ENCODE measurements around the gene UNC13D.
"Not testable (repeated sequence)": the region's sequence is repeated elsewhere in the genome, so short reads cannot be mapped to it uniquely, and the experiment has no call there.

The UNC13D gene

DNA sequence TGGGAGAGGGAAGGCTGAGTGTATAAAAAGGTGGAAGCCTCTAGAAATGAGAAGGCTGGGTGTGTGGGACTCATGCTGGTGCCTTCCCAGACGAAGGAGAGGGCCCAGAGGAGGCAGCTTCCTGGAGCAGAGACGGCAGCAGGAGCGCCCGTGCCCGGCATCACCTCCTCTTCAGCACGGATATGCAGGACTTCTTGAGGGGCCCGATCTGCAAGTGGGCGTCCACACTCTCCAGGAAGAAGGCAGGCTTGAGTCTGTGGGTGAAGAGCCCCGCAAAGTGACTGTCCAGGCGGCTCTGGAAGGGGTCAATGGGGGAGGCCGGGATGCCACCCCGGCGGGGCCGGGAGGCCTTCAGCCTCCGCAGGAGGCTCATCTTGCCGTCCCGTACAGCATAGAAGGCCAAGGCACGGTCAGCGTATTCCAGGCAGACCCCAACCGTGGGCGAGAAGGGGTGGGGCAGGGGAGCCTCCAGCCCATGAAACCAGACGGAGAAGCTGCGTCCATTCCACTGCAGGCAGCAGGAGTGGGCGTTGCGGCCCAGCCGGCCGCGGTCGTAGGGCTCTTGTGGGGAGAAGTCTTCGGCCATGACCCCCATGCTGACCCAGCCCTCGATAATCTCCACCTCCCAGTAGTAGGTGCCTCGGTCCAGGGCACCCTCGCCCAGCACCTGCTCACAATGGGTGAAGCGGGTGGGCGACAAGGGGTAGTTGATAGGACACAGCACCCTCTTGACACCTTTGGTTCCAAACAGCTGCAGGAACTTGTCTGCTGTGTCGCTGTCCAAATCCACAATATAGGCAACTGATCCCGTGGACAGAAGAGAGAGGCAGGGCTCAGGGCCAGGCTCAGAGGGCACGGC is 30.3 kb upstream of the UNC13D start:
- DNase-seq, result no peak

GRCh38 chr17:75873587-75874322 is 29.6 kb upstream of the UNC13D start:
- no peak for DNase-seq

DNA sequence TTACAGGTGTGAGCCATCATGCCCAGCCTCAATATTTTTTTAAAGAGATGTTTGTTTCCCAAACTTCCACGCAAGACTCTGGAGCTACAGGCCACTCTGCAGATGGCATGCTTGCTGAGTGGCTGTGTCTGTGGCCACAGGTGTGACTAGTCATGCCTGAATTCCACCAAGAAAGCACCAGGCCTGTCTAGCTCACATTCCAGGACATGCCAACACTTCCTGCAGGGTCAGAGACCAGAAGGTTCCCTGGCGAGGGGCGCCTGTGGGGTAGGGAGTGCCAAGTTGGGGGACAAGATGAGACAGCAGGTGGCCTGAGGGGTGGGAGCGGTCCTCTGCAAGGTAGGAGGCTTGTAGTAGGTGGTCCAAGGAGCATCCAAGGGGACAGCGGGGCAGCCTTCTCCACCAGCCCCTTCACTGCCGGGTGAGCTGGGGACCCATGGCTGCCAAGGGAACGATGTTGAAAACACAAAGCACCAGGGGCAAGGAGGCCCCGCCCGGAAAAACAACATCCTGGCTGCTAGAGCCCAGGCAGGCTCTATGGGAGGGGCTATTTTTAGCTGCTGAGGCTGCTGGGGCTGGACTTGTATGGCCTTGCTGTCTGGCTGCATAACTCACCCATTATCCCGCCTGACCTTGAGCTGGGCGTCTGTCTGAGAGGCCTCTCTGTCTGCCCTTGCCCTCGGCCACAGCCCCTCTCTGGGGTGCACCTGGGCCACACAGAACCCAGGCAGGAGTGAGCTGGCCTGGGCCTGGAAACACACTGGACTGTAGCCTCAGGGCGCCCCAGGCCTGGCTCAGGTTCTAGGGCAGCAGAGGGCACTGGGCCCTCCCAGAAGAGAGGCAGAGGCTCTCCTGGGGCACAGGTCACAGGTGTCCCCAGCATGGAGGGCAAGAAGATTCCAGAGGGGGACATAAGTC is 28.5 kb upstream of the UNC13D start:
- peak; percentile 49 for DNase-seq

DNA sequence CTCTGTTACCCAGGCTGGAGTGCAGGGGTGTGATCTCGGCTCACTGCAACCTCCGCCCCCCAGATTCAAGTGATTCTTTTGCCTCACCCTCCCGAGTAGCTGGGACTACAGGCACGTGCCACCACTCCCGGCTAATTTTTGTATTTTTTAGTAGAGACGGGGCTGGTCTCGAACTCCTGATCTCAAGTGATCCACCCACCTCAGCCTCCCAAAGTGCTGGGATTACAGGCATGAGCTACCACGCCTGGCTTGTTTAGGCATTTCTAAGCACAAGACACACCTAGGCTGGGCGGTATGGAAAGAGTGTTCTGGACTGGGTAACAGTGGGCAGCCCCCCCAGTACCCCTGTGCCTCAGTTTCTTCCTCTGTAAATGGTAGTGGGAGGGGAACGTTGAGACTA is 26.0 kb upstream of the UNC13D start:
- DNase-seq, result not testable (repeated sequence)

DNA sequence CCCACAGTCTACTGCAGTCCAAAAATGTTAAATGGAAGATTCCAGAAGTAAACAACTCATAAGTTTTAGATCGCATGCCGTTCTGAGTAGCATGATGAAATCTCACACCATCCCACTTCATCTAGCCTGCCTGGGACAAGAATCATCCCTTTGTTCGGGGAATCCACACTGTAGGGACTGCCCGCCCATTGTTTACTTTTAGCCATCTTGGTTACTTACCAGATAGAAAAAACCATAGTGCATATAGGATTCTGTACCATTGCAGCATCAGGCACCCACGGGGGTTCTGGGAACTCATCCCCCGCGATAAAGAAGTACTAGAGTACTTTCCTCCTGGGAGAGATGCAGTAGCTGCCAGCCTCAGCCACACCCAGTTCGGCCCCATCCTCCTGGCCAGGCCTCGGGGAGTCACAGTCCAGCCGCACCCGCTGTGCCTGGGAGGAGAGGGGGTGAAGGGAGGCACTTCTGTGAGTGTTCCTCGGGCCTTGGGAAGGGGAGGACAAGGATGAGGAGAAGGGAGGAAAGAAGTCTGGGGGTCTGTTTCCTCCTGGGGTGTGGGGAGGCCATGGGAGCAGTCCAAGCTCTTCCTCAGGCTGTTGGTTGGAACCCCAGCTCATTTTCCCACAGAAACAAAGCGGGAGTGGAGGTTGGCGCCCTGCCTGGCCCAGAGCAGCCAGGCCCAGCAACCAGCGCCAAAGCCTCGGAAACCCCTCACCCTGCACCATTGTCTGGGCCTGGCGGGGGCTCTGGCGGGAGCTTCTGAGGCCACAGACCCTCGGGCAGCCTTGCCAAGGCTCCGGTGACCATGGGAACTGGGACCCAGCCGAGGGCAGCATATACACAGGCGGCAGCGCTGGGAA is 25.3 kb upstream of the UNC13D start:
- DNase-seq, result peak; percentile 22

- DNase-seq, result not testable (repeated sequence)
Measured at GRCh38 chr17:75868730-75869281, 24.6 kb upstream of the UNC13D start.

- not testable (repeated sequence) for DNase-seq
Measured at GRCh38 chr17:75865404-75866188, 21.4 kb upstream of the UNC13D start.

DNA sequence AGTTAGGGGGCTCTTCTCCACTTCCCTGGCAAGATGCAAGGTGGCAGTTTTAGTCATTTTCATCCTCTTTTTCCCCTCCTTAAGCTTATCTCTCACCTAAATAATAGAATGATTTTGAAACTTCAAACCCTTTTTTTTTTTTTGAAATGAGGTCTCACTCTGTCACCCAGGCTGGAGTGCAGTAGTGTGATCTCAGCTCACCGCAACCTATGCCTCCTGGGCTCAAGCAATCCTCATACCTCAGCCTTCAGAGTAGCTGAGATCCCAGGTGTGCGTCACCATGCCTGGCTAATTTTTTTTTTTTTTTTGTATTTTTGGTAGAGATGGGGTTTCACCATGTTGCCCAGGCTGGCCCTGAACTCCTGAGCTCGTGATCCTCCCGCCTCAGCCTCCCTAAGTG is 20.7 kb upstream of the UNC13D start:
- not testable (repeated sequence) for DNase-seq

GRCh38 chr17:75864448-75864871 is 20.3 kb upstream of the UNC13D start:
- peak; percentile 14 for DNase-seq

GRCh38 chr17:75861927-75862317 is 17.7 kb upstream of the UNC13D start:
- no peak for DNase-seq

DNA sequence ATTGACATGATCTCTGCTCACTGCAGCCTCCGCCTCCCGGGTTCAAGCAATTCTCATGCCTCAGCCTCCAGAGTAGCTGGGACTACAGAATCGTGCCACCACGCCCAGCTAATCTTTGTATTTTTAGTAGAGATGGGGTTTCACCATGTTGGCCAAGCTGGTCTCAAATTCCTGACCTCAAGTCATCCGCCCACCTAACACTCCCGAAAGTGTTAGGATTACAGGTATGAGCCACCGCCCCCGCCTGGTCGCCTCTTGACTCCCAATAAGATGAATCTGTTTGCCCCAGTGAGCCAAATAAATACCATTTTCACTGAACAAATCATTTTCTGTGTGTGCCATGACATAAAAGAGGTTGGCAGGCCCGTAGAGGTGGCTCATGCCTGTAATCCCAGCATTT is 15.2 kb upstream of the UNC13D start:
- DNase-seq, result not testable (repeated sequence)

- DNase-seq, result no peak
Measured at GRCh38 chr17:75856062-75856756, 12.0 kb upstream of the UNC13D start.

- DNase-seq, result peak; percentile 99
Measured at GRCh38 chr17:75855310-75856061, 11.3 kb upstream of the UNC13D start, which contains the start of gene WBP2. WBP2 (minus strand) TSS chr17:75855335; CDS start chr17:75855297, 38 bp downstream.

- no peak for DNase-seq
Measured at GRCh38 chr17:75854881-75855309, 10.7 kb upstream of the UNC13D start.

DNA sequence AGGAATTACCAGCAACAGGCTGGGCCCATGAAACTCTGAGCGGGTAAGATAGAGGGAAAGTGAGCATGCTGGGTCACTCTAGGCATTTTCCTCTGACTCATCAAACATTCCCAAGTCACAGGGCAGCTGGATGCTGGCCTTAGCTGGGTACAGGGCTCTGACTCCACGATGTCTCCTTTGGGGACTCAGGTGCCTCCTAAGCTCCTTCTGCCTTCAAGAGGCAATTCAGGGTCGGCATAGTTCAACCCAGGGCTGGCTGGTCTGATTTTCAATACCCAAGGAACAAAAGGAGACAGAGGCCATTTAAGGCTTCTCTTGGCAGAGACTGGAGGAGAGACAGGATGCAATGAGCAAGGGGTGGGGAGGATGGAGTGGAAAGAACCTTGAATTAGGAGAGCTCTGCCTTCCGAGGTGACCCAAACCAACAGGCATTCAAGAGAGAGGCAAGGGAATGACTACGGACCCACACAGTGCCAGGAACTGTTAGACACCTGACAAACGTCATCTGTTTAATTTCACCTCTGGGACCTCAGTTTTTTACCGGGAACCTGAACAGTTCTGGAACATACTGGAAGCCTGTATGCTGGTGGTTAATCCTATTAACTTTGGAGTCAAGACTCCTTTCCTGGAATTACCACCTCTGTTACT is 10.0 kb upstream of the UNC13D start:
- no peak for DNase-seq

DNA sequence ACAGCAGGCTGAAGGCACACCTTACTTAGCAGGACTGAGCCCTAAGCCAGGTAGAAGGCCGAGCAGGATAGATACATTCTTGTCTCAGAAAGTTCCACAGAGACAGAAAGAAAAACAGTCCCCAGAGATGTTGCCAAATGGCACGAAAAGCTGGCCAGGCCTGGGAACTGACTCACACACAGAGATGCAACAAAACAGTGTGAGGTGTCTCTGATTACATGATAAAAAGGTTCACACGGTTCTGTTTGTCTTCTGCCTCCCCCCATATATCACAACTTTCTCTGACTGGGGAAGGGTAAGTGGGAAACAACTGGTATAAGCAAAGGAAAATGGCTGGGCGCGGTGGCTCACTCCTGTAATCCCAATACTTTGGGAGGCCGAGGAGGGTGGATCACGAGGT is 9.2 kb upstream of the UNC13D start:
- no peak for DNase-seq

GRCh38 chr17:75851693-75851991 is 7.4 kb upstream of the UNC13D start:
- not testable (repeated sequence) for DNase-seq

DNA sequence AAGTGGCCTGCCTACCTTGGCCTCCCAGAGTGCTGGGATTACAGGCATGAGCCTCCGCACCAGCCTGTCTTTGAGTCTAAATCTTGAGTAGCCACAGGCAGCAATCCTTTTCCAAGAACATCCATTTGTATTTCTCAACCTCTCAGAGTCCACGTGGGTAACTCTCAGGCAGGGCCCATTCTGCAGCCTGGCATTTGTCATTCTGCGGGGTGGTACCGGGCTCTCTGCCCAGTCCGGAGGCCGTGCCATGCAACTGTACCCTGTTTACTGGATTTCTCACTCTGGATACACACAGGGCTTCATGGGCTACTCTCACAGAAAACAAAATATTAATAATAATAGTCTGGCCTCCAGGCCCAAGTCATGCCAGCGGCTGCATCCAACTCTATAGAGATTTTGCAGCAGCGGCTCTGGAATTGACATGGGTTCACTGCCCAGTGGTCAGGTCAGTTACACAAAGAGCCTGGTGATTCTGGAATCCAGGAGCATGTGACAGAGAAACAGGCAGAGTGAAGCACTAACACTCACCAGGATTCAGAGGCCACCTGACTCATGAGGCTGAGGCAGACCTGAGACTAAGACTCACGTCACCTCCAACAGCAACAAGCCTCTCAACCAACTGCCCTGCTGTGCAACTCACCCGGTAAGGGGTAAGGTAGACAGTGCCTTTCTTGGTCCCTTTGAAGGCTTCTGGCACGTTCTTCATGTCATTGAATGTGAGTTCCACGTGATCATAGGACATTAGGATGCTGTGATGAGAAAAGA is 6.9 kb upstream of the UNC13D start:
- no peak for DNase-seq

All from COR-L47 (cell line).